WI38 (cell line): ENCODE measurements around the gene CHSY1.

Source experiments
- H3K4me3 ChIP-seq: 2 replicates; pipeline ENCODE4 v1.5.1; 2011; ENCODE audit warnings: low read depth, mild to moderate bottlenecking, control low read depth, low read length
- TF ChIP-seq, protein P1 (sequence below): IDR thresholded peaks from 2 replicates; pipeline ENCODE4 v1.5.1; 2012; ENCODE audit warnings: low read depth, mild to moderate bottlenecking, control low read depth, low read length

Gene CHSY1, protein sequence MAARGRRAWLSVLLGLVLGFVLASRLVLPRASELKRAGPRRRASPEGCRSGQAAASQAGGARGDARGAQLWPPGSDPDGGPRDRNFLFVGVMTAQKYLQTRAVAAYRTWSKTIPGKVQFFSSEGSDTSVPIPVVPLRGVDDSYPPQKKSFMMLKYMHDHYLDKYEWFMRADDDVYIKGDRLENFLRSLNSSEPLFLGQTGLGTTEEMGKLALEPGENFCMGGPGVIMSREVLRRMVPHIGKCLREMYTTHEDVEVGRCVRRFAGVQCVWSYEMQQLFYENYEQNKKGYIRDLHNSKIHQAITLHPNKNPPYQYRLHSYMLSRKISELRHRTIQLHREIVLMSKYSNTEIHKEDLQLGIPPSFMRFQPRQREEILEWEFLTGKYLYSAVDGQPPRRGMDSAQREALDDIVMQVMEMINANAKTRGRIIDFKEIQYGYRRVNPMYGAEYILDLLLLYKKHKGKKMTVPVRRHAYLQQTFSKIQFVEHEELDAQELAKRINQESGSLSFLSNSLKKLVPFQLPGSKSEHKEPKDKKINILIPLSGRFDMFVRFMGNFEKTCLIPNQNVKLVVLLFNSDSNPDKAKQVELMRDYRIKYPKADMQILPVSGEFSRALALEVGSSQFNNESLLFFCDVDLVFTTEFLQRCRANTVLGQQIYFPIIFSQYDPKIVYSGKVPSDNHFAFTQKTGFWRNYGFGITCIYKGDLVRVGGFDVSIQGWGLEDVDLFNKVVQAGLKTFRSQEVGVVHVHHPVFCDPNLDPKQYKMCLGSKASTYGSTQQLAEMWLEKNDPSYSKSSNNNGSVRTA

DNA sequence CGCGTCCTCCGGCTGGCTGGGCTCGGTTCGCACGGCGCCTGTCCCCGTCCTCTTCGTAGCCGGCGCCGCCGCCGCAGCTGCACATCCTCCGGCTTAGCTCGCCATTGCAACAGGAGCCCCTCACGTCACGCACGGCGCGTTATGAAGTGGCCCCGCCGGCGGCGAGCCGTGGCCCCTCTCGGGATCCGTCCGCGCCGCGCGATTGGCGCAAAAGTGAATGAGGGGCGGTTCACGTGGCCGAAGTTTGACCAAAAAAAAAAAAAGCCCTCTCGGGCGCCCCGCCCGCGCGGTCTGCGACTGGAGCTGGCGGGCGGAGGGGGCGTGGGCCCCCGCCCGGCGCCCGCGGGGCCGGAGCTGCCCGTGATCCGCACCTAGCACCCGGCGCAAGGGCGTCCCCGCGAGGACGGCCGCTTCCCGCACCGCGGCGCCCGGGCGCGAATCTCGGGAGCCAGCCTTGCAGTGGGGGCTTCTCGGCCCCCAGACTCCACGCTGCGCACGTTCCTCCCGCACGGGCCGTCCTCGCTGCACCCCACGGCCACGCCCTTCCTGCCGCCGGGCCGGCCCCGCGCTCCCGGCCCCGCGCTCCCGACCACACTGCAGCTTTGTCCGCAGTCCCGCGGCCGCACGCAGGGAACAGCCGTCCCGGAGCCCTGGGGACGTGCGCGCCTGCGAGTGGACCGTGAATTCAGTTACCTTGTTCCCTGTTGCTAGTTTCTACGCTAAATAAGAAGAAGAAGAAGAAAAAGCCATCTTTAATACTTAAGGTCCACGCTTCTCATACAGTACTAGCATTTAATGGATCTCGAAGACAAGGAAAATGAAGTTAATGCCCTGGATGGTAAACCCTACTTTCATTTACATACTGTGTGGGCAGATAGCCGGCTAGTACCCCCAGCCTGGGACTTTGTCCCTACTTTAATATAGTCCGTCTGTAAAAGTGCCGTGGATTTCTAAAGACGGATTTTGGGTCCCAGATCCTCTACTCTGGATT, at the start of gene CHSY1:
Gene CHSY1, minus strand, starts transcription at position 219 of the 991 bp plus-strand sequence. CDS start 592 bp downstream, outside the sequence.
- peak within 1 kb of the TSS; percentile 90 for H3K4me3 ChIP-seq
- TF ChIP-seq, protein P1, sequence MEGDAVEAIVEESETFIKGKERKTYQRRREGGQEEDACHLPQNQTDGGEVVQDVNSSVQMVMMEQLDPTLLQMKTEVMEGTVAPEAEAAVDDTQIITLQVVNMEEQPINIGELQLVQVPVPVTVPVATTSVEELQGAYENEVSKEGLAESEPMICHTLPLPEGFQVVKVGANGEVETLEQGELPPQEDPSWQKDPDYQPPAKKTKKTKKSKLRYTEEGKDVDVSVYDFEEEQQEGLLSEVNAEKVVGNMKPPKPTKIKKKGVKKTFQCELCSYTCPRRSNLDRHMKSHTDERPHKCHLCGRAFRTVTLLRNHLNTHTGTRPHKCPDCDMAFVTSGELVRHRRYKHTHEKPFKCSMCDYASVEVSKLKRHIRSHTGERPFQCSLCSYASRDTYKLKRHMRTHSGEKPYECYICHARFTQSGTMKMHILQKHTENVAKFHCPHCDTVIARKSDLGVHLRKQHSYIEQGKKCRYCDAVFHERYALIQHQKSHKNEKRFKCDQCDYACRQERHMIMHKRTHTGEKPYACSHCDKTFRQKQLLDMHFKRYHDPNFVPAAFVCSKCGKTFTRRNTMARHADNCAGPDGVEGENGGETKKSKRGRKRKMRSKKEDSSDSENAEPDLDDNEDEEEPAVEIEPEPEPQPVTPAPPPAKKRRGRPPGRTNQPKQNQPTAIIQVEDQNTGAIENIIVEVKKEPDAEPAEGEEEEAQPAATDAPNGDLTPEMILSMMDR = no peak

DNA sequence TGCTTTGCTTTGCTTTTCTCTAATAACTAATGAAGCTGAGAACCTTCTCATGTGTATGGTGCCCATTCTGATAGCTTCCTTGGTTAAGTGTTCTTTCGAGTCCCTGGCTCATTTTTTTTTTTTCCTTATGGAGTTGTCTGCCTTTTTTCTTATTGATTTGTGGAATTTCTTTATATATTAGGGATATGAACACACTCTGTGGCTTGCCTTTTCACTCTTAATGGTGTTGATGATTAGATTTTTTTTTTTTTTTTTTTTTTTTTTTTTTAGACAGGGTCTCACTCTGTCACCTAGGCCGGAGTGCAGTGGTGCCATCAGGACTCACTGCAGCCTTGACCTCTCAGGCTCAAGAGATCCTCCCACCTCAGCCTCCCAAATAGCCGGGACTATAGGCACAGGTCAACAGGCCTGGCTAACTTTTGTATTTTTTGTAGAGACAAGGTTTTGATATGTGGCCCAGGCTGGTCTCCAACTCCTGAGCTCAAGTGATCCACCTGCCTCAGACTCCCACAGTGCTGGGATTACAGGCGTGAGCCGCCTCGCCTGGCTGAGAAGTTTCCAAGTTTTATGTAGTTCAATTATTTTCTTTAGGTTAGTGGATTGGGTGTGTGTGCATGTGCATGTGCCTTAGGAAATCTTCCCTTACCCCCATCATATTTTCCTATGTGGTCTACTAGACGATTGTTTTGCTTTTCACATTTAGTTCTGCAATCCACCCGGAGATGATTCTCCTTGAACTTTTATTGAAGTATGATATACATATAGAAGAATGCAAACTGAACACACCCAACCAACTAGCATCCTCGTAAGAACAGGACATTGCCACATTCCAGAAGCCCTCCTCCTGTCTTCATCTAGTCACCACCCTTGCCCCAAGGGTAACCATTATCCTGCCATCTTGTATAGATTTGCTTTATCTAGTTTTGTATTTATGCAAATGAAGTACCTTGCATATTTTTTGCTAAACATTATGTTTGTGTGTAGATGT, 44.9 kb upstream of the CHSY1 start:
- TF ChIP-seq, protein P1 = no peak
- H3K4me3 ChIP-seq = peak overlapping the region; percentile 98

DNA sequence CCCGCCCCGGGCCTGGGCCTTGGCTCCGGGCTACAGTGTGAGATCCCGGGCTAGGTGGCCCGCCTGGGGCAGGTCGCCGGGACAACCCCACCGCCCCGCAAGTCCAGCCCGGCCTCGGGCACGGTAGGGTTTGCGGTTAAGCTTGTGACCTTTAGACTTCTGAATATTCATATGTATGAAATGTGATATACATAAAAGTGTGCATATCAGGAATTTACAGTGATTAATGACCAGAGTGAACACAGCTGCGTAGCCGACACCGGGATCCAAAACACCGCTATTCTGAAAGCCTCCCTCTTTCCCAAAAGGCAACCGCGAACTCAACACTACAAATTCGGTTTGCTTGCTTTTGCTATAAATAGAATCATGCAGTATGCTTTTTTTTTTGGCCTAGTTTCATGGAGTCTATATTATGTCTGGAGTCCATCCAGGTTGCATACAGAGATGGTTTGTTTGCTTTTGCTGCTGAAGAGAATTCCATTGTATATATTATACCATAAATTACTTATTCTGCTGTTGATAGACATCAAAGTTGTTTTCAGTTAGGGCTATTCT, 43.8 kb upstream of the CHSY1 start:
- H3K4me3 ChIP-seq = peak overlapping the region; percentile 98
- TF ChIP-seq, protein P1 = no peak

DNA sequence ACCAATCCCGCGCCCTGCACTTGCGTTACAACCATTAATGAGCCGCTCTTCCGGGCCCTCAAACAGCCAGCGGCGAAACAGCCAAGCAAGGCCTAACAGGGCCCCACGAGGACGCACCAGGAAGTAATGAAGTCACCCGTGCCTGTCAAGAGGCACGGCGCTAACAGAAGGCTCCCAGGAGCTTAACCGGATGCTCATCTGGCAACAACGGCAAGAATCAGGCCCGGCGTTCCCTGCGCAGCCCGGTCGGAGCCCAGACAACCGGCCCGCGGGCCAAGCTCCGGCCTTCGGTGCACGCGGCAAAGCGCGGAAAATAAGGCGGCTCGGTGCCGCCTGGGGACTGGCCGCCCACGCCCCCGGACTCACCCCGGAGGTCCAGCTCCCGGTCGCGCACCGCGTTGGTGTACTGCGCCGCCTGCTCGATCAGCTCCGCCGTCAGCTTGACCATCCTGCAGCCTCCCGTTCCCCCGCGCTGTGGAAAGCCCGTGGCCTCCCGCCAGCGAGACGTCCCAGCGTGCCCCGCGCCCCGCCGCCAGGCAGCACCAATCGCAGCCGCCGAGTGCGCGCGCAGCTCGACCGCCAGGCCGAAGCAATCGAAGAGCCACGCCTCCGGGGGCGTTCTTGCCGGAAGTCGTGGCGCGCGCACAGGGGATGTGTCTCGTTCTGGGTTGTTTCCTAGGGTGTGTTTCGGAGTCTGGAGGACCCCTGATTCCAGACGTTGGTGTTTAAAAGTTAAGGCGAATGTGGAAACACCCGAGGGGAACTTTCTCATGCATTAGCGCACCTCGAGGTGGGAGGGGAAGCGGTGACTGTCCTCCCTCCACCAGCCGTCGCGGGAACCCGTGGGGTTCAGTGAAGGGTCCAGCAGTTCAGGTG, 43.1 kb upstream of the CHSY1 start, which contains the start of gene SNRPA1:
Gene SNRPA1, minus strand, starts transcription at position 518 of the 876 bp plus-strand sequence. Its CDS starts 70 bp downstream, at position 448.
- TF ChIP-seq, protein P1 = no peak
- peak within 1 kb of the TSS; percentile 98 for H3K4me3 ChIP-seq

DNA sequence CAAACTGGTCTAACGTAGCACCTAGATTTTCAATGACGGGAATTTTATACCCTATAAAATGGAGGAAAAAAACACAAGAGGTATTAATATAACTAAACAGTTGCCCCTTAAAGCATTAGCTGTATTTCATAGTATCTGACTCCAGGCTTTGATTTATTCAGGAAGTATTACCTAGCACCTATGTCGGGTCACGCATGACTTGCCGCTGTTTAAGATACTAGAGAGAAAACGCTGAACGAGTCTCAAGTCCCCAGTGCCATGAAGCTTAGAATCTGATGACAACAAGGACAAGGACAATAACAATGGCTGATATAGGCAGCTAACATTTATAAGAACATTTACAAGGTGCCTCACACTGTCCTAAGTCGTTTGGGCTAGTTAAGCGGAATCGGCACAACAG, 41.3 kb upstream of the CHSY1 start:
- peak overlapping the region; percentile 98 for H3K4me3 ChIP-seq
- TF ChIP-seq, protein P1 = no peak
